ENCODE results near the gene PDCD2L. TPM values are rescaled to one million over a fixed set of nuclear protein-coding genes. Genes with fewer than 3 reads are reported as not detected.
A peak's percentile ranks its signal among the peaks of the same experiment; 100 is the strongest.

Gene PDCD2L
- total and polyA plus RNA-seq, 9 of the 15 experiments (the other 6 are each of a cell fraction or from before 2014, with no cell fraction given): 12.1 to 68.5 (median 56.3) TPM

DNA sequence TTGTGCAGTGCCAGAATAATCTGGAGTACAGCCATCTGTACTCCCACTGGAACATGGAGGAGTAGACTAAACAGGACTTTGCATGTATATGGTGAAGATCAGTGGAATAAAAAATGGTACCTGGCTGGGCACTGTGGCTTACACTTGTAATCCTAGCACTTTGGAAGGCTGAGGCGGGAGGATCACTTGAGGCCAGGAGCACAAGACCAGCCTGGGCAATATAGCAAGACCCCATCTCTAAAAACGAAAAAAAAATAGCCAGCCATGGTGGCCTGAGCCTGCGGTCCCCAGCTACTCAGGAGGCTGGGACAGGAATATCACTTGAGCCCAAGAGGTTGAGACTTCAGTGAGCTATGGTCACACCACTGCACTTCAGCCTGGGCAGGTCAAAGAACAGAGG, 44.0 kb downstream of the PDCD2L start:
- no peak overlapping the region for H2AFZ ChIP-seq (ENCODE audit: low read depth, low read length)
- DNase-seq (ENCODE audit: extremely low read depth in 1 of 4, low spot score in 3 of 4) (no peak), ATAC-seq (peak; percentile 33; the same call in 2 of the 3 replicates), FAIRE-seq (no peak)
- H4K20me1 ChIP-seq (replicated peaks; ENCODE audit: control insufficient read depth, insufficient read depth, low read length): peaks cover 8% of the 10 kb centered on the region
- no peak overlapping the region for H3K9ac ChIP-seq (ENCODE audit: insufficient read depth in 1 of 2, low read depth in 2 of 2, low read length in 2 of 2)
- H3K9me1 ChIP-seq (ENCODE audit: control insufficient read depth, insufficient read depth, low read length): no peaks in the 10 kb centered on the region
- ChIA-PET CTCF (ENCODE audit: low intra/inter-chr PET ratio) (no interaction called here), POLR2A (interaction anchor here (1.0 to 1.3 kb wide), 3 partner anchors 11 to 18 kb away, joined by 3 to 5 read pairs (median 4); no protein-coding TSS in a partner anchor)
- H3K4me2 ChIP-seq (ENCODE audit: insufficient read depth, low read length): no peak overlapping the region
- intact Hi-C loops (cut with micrococcal nuclease) (no loop called here), in situ Hi-C loops (cut with MboI) (no loop called here)
- H3K36me3 ChIP-seq (ENCODE audit: control insufficient read depth, insufficient read depth, low read length): peaks cover 94% of the 10 kb centered on the region
- H3K4me1 ChIP-seq (replicated peaks in 1 of 2; ENCODE audit: control insufficient read depth in 2 of 2, insufficient read depth in 2 of 2, low read length in 2 of 2): no peaks in the 10 kb centered on the region
- no peaks in the 10 kb centered on the region for H3K27me3 ChIP-seq (ENCODE audit: control insufficient read depth in 2 of 2, insufficient read depth in 2 of 2, low read length in 2 of 2)
- WGBS (ENCODE audit: insufficient coverage, low coverage, missing lambda C conversion rate): 94% methylated on average over 2 of the region's 3 CpGs
- no peak overlapping the region for H3K27ac ChIP-seq (ENCODE audit: extremely low read depth, low read depth, low read length)
- peaks cover 32% of the 10 kb centered on the region; the same call in 2 of the 3 replicates for H3K79me2 ChIP-seq (ENCODE audit: control insufficient read depth, insufficient read depth, low read length)
- TF ChIP-seq, protein P1, sequence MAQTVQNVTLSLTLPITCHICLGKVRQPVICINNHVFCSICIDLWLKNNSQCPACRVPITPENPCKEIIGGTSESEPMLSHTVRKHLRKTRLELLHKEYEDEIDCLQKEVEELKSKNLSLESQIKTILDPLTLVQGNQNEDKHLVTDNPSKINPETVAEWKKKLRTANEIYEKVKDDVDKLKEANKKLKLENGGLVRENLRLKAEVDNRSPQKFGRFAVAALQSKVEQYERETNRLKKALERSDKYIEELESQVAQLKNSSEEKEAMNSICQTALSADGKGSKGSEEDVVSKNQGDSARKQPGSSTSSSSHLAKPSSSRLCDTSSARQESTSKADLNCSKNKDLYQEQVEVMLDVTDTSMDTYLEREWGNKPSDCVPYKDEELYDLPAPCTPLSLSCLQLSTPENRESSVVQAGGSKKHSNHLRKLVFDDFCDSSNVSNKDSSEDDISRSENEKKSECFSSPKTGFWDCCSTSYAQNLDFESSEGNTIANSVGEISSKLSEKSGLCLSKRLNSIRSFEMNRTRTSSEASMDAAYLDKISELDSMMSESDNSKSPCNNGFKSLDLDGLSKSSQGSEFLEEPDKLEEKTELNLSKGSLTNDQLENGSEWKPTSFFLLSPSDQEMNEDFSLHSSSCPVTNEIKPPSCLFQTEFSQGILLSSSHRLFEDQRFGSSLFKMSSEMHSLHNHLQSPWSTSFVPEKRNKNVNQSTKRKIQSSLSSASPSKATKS (CRISPR knock-in tag; IDR thresholded peaks at IDR 0.05): no peak
- TF ChIP-seq ZNF121 (CRISPR knock-in tag; conservative IDR thresholded peaks at IDR 0.05): peak; percentile 41; the same call in 1 of the 2 replicates
- H3K4me3 ChIP-seq: no peak overlapping the region
- no TSS peak for BruUV-seq (replicated peaks)
- no peaks in the 10 kb centered on the region for H3K9me3 ChIP-seq (replicated peaks; ENCODE audit: control insufficient read depth, insufficient read depth, low read depth, low read length)

- BruUV-seq (replicated peaks): TSS peak; percentile 10
- POLR2A ChIA-PET: interaction anchor here (0.7 to 1.2 kb wide), 4 partner anchors 11 to 32 kb away, joined by 3 read pairs; no protein-coding TSS in a partner anchor
- Histone ChIP-seq H3K9me3 (replicated peaks; ENCODE audit: control insufficient read depth, insufficient read depth, low read depth, low read length) (no peaks in the 10 kb centered on the region), H3K27ac (ENCODE audit: extremely low read depth, low read depth, low read length) (no peak overlapping the region), H3K4me2 (ENCODE audit: insufficient read depth, low read length) (no peak overlapping the region), H3K27me3 (ENCODE audit: control insufficient read depth in 2 of 2, insufficient read depth in 2 of 2, low read length in 2 of 2) (no peaks in the 10 kb centered on the region), H2AFZ (ENCODE audit: low read depth, low read length) (no peak overlapping the region), H3K79me2 (ENCODE audit: control insufficient read depth, insufficient read depth, low read length) (peaks cover 54% of the 10 kb centered on the region), H4K20me1 (replicated peaks; ENCODE audit: control insufficient read depth, insufficient read depth, low read length) (peaks cover 8% of the 10 kb centered on the region; the same call in 1 of the 2 replicates), H3K4me1 (replicated peaks in 1 of 2; ENCODE audit: control insufficient read depth in 2 of 2, insufficient read depth in 2 of 2, low read length in 2 of 2) (no peaks in the 10 kb centered on the region), H3K36me3 (ENCODE audit: control insufficient read depth, insufficient read depth, low read length) (peaks cover 89% of the 10 kb centered on the region), H3K9me1 (ENCODE audit: control insufficient read depth, insufficient read depth, low read length) (no peaks in the 10 kb centered on the region), H3K9ac (ENCODE audit: insufficient read depth in 1 of 2, low read depth in 2 of 2, low read length in 2 of 2) (no peak overlapping the region), H3K4me3 (no peak overlapping the region)
- FAIRE-seq (no peak), ATAC-seq (no peak), DNase-seq (ENCODE audit: extremely low read depth in 1 of 4, low spot score in 3 of 4) (no peak)
- CTCF ChIA-PET (ENCODE audit: low intra/inter-chr PET ratio): no interaction called here
- in situ Hi-C loops (cut with MboI): no loop called here
- TF ChIP-seq NCOA6 (IDR thresholded peaks at IDR 0.05) (no peak), RBFOX2 (IDR thresholded peaks at IDR 0.05; ENCODE audit: low read depth, low read length) (0 out of 2 replicates have a peak, but pooled peaks have one; percentile 10)
- intact Hi-C loops (cut with micrococcal nuclease): no loop called here
Observed at GRCh38 chr19:34452723-34453122, 48.5 kb downstream of the PDCD2L start.

Measured in K562 (cell line).